Liver (tissue), 9 donors: ENCODE data around the gene NEUROD4. TPM values are rescaled to one million over a fixed set of nuclear protein-coding genes. Genes with fewer than 3 reads are reported as not detected.

Experiments used
- DNase-seq: peaks from one replicate; pipeline ENCODE4 v3.0.0-alpha.2; 2017; ENCODE audit warnings: low spot score
- H3K27ac ChIP-seq, 2 donors: one replicate each; pipeline ENCODE4 v1.7.0; 2013; ENCODE audit warnings: inconsistent platforms in 2 of 2, low read length in 2 of 2, control low read depth in 1 of 2, low read depth in 1 of 2, mild to moderate bottlenecking in 1 of 2
- H3K27me3 ChIP-seq, 4 donors: one replicate each; pipeline versions ENCODE4 v1.6.1 to v1.7.0; 2013; ENCODE audit warnings: low read length in 3 of 4, inconsistent platforms in 1 of 4, mild to moderate bottlenecking in 1 of 4, moderate library complexity in 1 of 4; ENCODE audit not compliant: control insufficient read depth in 4 of 4, insufficient read depth in 4 of 4
- H3K36me3 ChIP-seq, 4 donors: one replicate each; pipeline versions ENCODE4 v1.6.1 to v1.7.0; 2013; ENCODE audit warnings: low read length in 3 of 4, mild to moderate bottlenecking in 3 of 4, low read depth in 1 of 4, moderate library complexity in 1 of 4; ENCODE audit not compliant: control insufficient read depth in 4 of 4, insufficient read depth in 3 of 4
- H3K4me1 ChIP-seq, 4 donors: one replicate each; pipeline versions ENCODE4 v1.6.1 to v1.7.0; 2013; ENCODE audit warnings: low read length in 3 of 4, mild to moderate bottlenecking in 3 of 4, moderate library complexity in 1 of 4; ENCODE audit not compliant: control insufficient read depth in 4 of 4, insufficient read depth in 4 of 4
- H3K4me3 ChIP-seq, 3 donors: one replicate each; pipeline versions ENCODE4 v1.6.1 to v1.7.0; 2013; ENCODE audit warnings: low read length in 3 of 3, control low read depth in 1 of 3, low read depth in 1 of 3, mild to moderate bottlenecking in 1 of 3
- H3K9ac ChIP-seq, 2 donors: one replicate each; pipeline ENCODE4 v1.7.0; 2013; ENCODE audit warnings: low read length in 2 of 2, mild to moderate bottlenecking in 2 of 2, moderate library complexity in 2 of 2, control low read depth in 1 of 2, low read depth in 1 of 2
- H3K9me3 ChIP-seq, 4 donors: one replicate each; pipeline versions ENCODE4 v1.6.1 to v1.7.0; 2013; ENCODE audit warnings: low read length in 3 of 4; ENCODE audit not compliant: control insufficient read depth in 4 of 4
- EGR1 ChIP-seq, 2 donors: IDR thresholded peaks; 2 replicates each; pipeline ENCODE4 v1.6.1; 2016 to 2018; ENCODE audit warnings: antibody characterized with exemption in 2 of 2, low read depth in 2 of 2
- FOXA1 ChIP-seq: IDR thresholded peaks from 2 replicates; pipeline ENCODE4 v1.6.1; 2016; ENCODE audit warnings: antibody characterized with exemption
- FOXA2 ChIP-seq: IDR thresholded peaks from 2 replicates; pipeline ENCODE4 v1.6.1; 2016; ENCODE audit warnings: antibody characterized with exemption
- GABPA ChIP-seq, 2 donors: IDR thresholded peaks in 1 of 2; conservative IDR thresholded peaks in 1 of 2; 2 replicates each; pipeline ENCODE4 v1.6.1; 2016; ENCODE audit warnings: antibody characterized with exemption in 2 of 2, mild to moderate bottlenecking in 1 of 2, moderate library complexity in 1 of 2
- HNF4A ChIP-seq, 2 donors: conservative IDR thresholded peaks; 2 replicates each; pipeline ENCODE4 v1.6.1; 2016; ENCODE audit warnings: antibody characterized with exemption in 2 of 2, mild to moderate bottlenecking in 2 of 2
- HNF4G ChIP-seq: IDR thresholded peaks from 2 replicates; pipeline ENCODE4 v1.6.1; 2016; ENCODE audit warnings: antibody characterized with exemption
- JUND ChIP-seq, 2 donors: IDR thresholded peaks; 2 replicates each; pipeline ENCODE4 v1.6.1; 2016; ENCODE audit warnings: antibody characterized with exemption in 2 of 2
- NR2F2 ChIP-seq: IDR thresholded peaks from 2 replicates; pipeline ENCODE4 v1.6.1; 2016; ENCODE audit warnings: antibody characterized with exemption
- RAD21 ChIP-seq, 2 donors: IDR thresholded peaks; 2 replicates each; pipeline ENCODE4 v1.6.1; 2016; ENCODE audit warnings: antibody characterized with exemption in 2 of 2, mild to moderate bottlenecking in 2 of 2
- REST ChIP-seq: IDR thresholded peaks from 2 replicates; pipeline ENCODE4 v1.6.1; 2016; ENCODE audit warnings: antibody characterized with exemption, mild to moderate bottlenecking
- RXRA ChIP-seq, 2 donors: IDR thresholded peaks; 2 replicates each; pipeline ENCODE4 v1.6.1; 2017 to 2018; ENCODE audit warnings: antibody characterized with exemption in 2 of 2, mild to moderate bottlenecking in 1 of 2
- SP1 ChIP-seq: IDR thresholded peaks from 2 replicates; pipeline ENCODE4 v1.6.1; 2018; ENCODE audit warnings: antibody characterized with exemption, mild to moderate bottlenecking
- TAF1 ChIP-seq: conservative IDR thresholded peaks from 2 replicates; pipeline ENCODE4 v1.6.1; 2016; ENCODE audit warnings: antibody characterized with exemption, mild to moderate bottlenecking
- YY1 ChIP-seq: IDR thresholded peaks from 2 replicates; pipeline ENCODE4 v1.6.1; 2016; ENCODE audit warnings: antibody characterized with exemption, mild to moderate bottlenecking
- ZBTB33 ChIP-seq: IDR thresholded peaks from 2 replicates; pipeline ENCODE4 v1.6.1; 2016; ENCODE audit warnings: antibody characterized with exemption
- WGBS: extraction: QIAGEN DNeasy Blood & Tissue Kit; methylation state at CpG from one replicate; pipeline ENCODE4 v1.1.7; 2013; 5-methylcytosine and 5-hydroxymethylcytosine counted together
- polyA plus RNA-seq, 2 donors: library from polyadenylated mRNA; stranded (reverse) in 1 of 2; unstranded in 1 of 2; fragments of 200-250 nt in 1 of 2; fragments of >200 nt in 1 of 2; fragmentation: Nextera tagmentation in 1 of 2; extraction: Ambion mirVana in 1 of 2; gene quantifications; one replicate each; pipeline versions ENCODE4 v1.2.1 to v1.2.3, GENCODE V29; 2013 to 2015
- total RNA-seq, 2 donors: library from RNA; depleted of rRNA; stranded (reverse); fragments of >200 nt; gene quantifications; one replicate each; pipeline ENCODE4 v1.2.3, GENCODE V29; 2014
- TF ChIP-seq, protein P1 (sequence below): fragments of 150-350 bp; IDR thresholded peaks from 2 replicates; pipeline ENCODE4 v1.5.1; 2017; ENCODE audit warnings: improper control_type of control experiment, low read depth, low read length; ENCODE audit not compliant: missing input control
- TF ChIP-seq, protein P2 (sequence below): IDR thresholded peaks from 2 replicates; pipeline ENCODE4 v1.6.1; 2016; ENCODE audit warnings: antibody characterized with exemption
- TF ChIP-seq, protein P3 (sequence below): IDR thresholded peaks from 2 replicates; pipeline ENCODE4 v1.6.1; 2016; ENCODE audit warnings: antibody characterized with exemption
- donor health status: healthy.
- donor health status: healthy.
- donor health status: healthy.
- donor health status: healthy.
- donor health status: healthy.

Gene NEUROD4
- total and polyA plus RNA-seq, 4 donors: not detected

GRCh38 chr12:54989829-54990228, 29.9 kb upstream of the NEUROD4 start (continued):
- TF ChIP-seq, protein P1, sequence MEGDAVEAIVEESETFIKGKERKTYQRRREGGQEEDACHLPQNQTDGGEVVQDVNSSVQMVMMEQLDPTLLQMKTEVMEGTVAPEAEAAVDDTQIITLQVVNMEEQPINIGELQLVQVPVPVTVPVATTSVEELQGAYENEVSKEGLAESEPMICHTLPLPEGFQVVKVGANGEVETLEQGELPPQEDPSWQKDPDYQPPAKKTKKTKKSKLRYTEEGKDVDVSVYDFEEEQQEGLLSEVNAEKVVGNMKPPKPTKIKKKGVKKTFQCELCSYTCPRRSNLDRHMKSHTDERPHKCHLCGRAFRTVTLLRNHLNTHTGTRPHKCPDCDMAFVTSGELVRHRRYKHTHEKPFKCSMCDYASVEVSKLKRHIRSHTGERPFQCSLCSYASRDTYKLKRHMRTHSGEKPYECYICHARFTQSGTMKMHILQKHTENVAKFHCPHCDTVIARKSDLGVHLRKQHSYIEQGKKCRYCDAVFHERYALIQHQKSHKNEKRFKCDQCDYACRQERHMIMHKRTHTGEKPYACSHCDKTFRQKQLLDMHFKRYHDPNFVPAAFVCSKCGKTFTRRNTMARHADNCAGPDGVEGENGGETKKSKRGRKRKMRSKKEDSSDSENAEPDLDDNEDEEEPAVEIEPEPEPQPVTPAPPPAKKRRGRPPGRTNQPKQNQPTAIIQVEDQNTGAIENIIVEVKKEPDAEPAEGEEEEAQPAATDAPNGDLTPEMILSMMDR: no peak

- no peak for TF ChIP-seq HNF4A (conservative IDR thresholded peaks at IDR 0.05)
- TF ChIP-seq, protein P2, sequence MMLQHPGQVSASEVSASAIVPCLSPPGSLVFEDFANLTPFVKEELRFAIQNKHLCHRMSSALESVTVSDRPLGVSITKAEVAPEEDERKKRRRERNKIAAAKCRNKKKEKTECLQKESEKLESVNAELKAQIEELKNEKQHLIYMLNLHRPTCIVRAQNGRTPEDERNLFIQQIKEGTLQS: no peak
- TF ChIP-seq JUND (IDR thresholded peaks at IDR 0.05): no peak
- no peak for TF ChIP-seq NR2F2
- TF ChIP-seq ZBTB33: no peak
- TF ChIP-seq HNF4G: no peak
- no peak for TF ChIP-seq FOXA1
- TF ChIP-seq, protein P1: no peak
- TF ChIP-seq GABPA (IDR thresholded peaks at IDR 0.05 in 1 of 2, conservative IDR thresholded peaks at IDR 0.05 in 1 of 2): no peak
- no peak for TF ChIP-seq FOXA2
- no peak for TF ChIP-seq EGR1 (IDR thresholded peaks at IDR 0.05; ENCODE audit: low read depth in 2 of 2)
- TF ChIP-seq RAD21 (IDR thresholded peaks at IDR 0.05): no peak
- no peak for TF ChIP-seq TAF1
- TF ChIP-seq YY1: no peak
- TF ChIP-seq REST: no peak
- no peak for TF ChIP-seq SP1
- TF ChIP-seq, protein P3, sequence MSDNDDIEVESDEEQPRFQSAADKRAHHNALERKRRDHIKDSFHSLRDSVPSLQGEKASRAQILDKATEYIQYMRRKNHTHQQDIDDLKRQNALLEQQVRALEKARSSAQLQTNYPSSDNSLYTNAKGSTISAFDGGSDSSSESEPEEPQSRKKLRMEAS: no peak
- no peak for TF ChIP-seq RXRA (IDR thresholded peaks at IDR 0.05)
- Histone ChIP-seq H3K4me3 (no peak overlapping the region), H3K27me3 (no peaks in the 10 kb centered on the region), H3K4me1 (no peaks in the 10 kb centered on the region), H3K9me3 (no peaks in the 10 kb centered on the region), H3K36me3 (no peaks in the 10 kb centered on the region), H3K9ac (no peak overlapping the region), H3K27ac (no peak overlapping the region)
- 85% methylated on average over 9 of the region's 9 CpGs for WGBS
- DNase-seq: no peak
Measured at GRCh38 chr12:54991161-54991990, 28.4 kb upstream of the NEUROD4 start.
